Urothelium cell line (cell line): Measurements from ENCODE around the gene ERAP2.

Source experiments
- DNase-seq: peaks from one replicate; pipeline ENCODE4 v3.0.0; 2011; ENCODE audit warnings: low spot score, mixed read lengths
- FAIRE-seq: peaks from 2 replicates; lab custom pipeline; 2011; peaks lifted over from hg19 to GRCh38; lab: Jason Lieb, UNC

Gene ERAP2

DNA sequence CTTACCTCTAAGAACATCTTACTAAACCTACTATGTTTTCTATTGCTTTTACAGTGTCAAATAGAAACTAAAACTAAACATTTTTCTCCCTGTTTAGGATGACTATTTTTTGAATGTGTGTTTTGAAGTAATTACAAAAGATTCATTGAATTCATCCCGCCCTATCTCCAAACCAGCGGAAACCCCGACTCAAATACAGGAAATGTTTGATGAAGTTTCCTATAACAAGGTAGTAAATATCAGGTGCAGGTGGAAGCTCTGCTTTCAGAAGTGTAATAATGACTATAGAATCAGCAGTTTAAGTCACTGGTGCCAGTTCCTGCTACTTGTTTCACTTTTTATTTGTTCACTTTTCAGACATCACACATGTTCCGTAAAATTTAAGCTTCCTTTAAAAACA, 20.0 kb downstream of the ERAP2 start:
- no peak for FAIRE-seq
- no peak for DNase-seq

DNA sequence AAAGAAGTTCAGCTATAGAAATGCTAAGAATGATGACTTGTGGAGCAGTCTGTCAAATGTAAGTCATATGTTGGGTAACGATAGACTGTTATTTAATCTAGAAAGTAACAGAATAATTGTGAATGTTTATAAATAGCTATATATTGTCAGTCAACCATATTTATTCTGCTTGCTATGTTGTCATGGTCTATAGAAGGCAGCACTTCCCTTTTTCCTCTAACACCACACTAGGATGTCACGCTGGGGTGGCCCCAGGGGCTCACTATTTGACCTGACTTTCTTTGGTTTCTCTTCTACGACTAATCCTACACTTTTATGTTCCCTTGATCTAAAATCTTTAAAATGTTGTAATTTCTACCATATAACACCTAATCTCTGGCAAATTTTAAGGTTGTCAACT, 20.5 kb downstream of the ERAP2 start:
- DNase-seq (no peak), FAIRE-seq (no peak)

DNA sequence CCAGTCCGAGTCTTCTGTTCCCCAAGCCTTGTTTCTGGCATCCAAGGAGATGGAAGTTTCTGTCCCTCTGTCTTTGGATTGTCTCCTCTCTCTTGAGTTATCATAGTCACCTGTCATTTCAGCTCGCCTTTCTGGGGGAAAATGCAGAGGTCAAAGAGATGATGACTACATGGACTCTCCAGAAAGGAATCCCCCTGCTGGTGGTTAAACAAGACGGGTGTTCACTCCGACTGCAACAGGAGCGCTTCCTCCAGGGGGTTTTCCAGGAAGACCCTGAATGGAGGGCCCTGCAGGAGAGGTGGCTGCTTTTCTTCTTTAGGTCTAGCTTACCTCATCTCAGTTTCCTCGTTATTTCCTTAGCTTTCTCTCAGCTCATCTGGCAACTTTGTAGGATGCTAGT, 25.1 kb downstream of the ERAP2 start:
- DNase-seq (no peak), FAIRE-seq (no peak)

DNA sequence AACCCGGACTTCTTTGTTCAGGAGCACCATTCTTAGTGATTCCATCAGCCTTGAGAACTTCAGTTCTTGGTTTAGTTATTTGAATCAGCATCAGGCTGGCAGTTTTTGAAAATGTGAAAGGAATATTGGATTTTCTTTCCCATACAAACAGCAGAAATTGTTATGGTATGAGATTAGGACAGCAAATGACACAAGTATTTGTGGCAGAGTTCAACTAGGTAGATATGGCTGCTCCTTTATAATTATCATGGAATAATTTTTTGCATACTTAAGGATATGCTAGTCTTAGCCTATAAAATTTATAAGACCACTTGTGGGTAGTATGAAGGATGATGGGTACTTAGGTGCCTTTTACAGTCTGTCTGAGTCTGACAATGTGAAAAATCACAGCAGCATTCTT, 25.5 kb downstream of the ERAP2 start:
- FAIRE-seq, result no peak

DNA sequence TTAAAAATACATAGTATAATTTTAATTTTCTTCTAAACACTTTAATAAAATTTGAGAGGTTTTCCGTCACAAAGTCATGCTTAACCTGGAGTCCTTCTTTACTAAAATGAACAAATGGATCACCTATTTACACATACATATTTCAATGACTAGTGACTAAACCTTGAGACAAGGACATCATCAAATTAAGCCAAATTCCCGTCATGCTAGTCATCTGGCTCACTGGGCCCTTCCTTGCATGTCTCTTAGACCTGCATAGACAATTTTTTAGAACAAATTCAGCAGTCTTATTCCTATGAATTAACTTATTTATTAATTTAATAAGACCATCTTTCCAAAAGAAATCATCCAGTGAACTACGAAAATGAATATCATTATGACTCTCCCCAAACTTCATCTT, 26.6 kb downstream of the ERAP2 start:
- no peak for DNase-seq
- FAIRE-seq, result no peak

More for the DNA sequence above, 25.5 kb downstream of the ERAP2 start:
- no peak for DNase-seq

DNA sequence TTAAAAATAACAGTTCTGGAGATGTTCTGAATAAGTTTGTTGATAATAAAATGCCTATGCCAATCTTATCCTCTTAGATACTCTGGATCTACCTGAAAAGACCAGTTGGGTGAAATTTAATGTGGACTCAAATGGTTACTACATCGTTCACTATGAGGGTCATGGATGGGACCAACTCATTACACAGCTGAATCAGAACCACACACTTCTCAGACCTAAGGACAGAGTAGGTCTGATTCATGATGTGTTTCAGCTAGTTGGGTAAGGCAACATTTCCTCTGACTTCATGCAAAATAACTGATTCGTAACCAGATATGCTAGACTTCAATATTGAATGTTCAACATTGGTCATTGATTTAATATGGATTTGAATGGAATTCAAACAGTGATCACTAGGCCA, 27.0 kb downstream of the ERAP2 start:
- FAIRE-seq (no peak), DNase-seq (no peak)

DNA sequence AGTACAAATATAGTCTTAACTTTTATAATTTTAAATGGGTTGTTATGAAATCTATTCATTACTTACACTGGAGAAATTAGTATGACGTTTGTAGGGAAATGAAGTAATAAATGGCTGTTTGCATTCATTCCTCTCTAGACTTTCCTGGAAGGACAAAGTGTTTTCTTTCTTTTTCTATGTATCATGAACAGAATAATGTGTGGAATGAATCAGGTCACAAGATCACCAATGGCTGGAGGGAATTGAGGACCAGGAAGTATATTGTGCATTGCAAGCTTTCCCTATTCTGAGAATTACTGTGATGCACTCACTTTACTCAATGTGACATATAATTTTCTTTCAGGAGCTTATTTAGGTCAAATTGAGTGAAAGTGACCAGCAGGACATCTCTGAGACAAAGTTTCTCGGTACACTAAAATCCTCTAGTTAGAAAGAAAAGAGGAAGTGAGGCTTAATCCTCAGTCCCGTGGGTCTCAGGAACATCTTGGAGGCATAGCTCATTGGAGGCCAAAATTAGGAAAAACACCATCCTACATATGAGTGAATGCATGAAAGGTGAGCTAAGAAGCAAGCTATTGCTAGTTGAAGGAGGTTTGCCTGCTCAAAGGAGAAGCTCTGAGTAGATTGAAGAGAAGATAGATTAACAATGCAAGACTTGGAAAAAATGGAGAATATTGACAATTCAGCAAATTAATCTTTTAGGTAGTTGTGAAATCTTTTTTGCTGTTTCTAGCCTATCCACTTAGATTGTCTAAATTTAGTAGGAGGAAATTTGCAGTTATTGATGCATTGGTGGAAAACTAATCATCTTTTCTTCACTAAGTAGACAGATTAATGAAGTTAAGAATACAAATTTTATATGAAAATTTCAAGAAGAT, 28.0 kb downstream of the ERAP2 start:
- DNase-seq (no peak), FAIRE-seq (no peak)

DNA sequence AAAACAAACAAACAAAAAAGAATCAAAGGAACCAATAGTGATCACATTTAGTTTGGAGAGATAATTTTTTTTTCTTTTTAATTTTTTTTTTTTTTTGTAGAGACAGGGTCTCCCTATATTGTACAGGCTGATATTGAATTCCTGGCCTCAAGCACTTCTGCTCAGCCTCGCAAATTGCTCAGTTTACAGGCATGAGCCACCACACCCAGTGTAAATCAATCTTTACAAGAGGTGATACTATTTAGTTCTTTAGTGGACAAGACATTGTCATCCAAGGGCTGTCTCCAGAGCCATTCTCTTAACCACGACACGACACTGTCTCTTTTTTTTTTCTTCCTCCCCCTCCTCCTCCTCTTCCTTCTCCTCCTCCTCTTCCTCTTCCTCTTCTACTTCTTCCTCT, 29.6 kb downstream of the ERAP2 start:
- DNase-seq (no peak), FAIRE-seq (no peak)

DNA sequence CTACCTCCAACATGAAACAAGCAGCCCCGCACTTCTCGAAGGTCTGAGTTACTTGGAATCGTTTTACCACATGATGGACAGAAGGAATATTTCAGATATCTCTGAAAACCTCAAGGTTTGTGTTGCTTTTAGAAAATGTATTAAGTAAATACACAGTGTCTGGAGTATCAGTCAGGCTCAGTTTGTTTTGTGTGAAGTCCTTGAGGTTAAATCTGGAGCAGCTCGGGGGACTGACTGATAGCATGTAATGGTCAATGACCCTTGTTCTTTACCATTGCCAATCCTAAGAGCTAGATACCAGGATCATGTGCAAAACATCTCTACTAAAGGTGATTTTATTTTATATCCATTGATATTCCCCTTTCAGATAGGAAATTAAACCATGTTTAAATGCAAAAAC, 32.7 kb downstream of the ERAP2 start:
- FAIRE-seq, result no peak
- DNase-seq, result no peak

DNA sequence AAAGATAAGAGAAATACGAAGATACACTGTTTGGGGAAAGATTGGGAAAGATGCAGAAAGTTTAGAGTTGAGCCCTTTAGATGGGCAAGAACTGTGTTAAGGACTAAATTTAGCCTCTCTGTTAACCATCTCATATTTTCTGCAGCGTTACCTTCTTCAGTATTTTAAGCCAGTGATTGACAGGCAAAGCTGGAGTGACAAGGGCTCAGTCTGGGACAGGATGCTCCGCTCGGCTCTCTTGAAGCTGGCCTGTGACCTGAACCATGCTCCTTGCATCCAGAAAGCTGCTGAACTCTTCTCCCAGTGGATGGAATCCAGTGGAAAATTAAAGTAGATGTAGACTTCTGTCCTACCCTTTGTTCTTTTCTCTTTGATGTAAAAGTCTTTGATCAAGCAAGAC, 33.1 kb downstream of the ERAP2 start:
- DNase-seq (no peak), FAIRE-seq (no peak)

DNA sequence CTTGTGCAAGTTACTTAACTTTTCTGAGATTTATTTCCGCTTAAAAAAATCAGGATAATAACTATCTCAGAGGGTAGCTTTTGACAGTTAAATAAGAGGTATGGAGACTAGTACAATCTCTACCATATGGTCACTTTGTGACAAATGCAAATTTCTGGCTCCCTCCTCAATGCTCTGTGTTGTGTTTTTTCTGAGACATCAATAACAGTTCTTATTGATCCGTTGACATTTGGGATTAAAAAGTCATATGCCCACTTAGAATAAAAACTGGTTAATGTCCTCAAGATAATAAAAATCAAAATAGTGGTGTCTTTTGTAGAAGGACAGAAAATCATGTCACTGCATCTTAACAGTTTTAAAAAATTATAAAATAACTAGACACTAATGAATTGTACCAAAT, 34.8 kb downstream of the ERAP2 start:
- FAIRE-seq (no peak), DNase-seq (no peak)

DNA sequence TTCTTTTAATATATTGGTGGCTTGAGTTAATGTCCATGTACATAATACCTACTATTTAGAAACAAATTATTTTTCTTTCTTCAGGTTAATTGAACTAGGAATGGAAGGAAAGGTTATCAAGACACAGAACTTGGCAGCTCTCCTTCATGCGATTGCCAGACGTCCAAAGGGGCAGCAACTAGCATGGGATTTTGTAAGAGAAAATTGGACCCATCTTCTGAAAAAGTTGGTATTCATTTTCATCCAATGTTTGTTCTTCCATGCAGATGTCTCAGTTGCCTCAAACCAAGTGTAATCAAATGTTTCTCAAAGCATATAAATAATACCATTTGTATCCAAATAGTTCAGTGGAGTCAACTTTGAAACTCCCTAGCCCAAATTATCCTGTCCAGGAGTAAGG, 36.9 kb downstream of the ERAP2 start:
- no peak for FAIRE-seq
- DNase-seq, result no peak

DNA sequence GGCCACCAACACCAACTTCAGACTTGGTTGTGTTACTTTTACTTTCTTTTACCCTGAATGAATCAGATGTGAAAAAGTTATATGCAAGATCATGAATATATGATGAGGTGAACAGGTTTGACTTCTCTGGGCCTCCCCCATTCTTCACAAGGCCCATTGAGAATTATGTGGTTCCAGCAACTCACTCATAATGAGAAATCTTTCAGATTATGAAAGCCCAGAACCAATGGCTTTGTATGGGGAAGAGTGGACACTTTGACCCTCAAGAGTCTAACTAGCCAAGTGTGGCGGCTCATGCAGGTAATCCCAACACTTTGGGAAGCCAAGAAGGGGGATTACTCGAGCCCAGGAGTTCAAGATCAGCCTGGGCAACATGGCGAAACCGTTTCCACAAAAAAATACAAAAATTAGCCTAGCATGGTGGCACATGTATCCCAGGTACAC, 43.5 kb downstream of the ERAP2 start:
- FAIRE-seq, result no peak

DNA sequence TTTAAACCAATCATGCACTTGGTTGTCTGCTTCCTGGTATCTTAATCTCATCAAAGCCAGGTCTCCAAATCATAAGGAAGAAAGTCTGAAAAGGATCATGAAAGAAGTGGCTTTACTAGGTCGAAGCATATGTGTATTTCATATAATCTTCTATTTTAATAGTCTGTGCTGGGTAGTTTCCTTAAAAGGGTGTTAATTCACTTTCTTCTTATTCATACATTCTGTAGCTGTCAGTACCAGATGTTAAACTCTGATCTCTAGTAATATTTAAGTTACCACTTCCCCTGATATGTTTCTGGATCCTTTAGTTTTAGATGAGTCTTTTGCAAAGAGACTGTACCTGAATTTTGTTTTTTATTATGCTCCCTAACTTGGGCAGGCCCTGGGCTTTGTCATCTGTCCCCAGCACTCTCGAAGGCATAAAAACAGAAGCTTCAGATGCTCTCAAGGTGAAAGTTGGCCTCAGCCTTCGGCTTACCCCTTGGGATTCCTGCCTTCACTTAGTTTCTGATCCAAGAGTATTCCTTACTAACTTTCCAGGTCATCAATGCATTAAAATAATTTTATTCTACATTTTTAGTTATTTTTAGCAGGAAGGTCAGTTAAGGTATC, 44.5 kb downstream of the ERAP2 start:
- DNase-seq, result no peak
- FAIRE-seq, result no peak

More for the DNA sequence above, 43.5 kb downstream of the ERAP2 start:
- no peak for DNase-seq

DNA sequence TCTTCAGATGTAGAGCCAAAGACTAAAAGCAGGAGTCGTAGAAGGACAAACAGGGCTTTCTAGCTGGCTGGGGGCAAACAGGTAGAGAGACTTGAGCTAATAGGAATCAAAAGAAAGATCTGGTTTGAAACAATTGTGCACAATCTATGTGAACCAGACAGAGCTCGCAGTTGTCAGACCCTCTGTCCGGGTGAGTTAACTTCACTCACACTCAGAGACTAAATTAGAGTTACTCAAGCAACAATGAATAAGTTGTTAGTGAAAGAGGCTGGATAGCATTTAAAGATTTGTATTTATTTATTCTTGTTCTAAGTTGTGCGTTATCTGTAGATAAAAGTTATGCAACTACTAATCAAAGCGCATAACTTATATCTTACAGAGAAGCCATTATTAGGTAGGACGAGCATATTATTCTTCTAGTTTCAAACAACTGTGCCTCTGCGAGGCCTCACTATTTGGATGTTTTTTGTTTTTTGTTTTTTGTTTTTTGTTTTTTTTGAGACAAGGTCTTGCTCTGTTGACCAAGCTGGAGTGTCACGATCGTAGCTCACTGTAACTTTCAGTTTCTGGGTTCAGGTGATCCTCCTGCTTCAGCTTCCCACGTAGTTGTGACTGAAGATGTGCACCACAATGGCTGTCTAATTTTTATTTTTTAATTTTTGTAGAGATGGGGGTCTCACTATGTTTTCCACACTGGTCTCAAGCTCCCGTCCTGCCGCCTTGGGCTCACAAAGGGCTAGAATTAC, 46.4 kb downstream of the ERAP2 start:
- FAIRE-seq (no peak), DNase-seq (no peak)

DNA sequence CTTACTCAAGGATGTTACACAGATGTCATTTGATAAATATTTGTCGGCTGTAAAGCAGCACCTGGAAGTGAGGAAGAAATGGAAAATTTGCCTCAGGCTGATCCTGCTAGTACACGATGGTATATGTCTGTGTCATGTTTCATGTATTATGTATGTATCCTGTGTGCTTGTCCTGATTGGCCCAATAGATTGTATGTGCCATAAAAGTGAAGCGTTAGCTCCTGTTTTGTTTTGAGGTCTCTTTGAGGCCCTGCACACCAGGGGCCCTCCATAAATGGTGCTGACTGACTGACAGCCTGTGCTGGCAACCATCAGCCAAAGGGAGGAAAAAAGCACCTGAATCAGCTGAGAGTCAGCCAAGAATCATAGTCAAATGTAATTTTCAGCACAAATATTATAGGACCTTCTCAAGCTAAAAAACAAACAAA, 47.7 kb downstream of the ERAP2 start:
- DNase-seq (no peak), FAIRE-seq (no peak)

DNA sequence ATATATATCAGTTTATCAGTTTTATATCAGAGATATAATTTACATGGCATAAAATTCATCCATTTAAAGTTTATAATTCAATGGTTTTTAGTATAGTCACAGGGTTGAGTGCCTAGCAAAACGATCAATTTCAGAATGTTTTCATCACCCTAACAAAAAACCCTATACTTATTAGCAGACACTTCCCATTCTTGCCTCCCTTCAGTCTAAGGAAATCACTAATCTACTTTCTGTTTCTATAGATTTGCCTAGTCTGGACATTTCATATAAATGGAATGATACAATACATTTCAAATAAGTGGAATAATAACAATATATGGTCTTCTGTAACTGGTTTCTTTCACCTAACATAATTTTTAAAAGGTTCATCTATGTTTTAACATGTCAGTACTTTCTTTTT, 50.0 kb downstream of the ERAP2 start:
- no peak for FAIRE-seq
- DNase-seq, result no peak

DNA sequence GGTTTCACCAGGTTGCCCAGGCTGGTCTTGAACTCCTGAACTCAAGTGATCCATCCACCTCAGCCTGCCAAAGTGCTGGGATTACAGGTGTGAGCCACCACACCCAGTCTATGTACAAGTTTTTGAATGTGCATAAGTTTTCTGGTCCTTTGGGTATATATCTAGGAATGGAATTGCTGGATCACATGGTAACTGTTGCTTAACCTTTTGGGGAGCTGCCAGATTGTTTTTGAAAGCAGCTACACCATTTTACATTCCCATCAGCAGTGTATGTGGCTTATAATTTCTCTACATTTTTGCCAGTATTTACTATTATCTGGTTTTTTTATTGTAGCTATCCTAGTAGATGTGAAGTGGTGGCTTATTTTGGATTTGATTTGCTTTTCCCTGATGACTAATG, 50.7 kb downstream of the ERAP2 start:
- no peak for FAIRE-seq
- DNase-seq, result no peak

DNA sequence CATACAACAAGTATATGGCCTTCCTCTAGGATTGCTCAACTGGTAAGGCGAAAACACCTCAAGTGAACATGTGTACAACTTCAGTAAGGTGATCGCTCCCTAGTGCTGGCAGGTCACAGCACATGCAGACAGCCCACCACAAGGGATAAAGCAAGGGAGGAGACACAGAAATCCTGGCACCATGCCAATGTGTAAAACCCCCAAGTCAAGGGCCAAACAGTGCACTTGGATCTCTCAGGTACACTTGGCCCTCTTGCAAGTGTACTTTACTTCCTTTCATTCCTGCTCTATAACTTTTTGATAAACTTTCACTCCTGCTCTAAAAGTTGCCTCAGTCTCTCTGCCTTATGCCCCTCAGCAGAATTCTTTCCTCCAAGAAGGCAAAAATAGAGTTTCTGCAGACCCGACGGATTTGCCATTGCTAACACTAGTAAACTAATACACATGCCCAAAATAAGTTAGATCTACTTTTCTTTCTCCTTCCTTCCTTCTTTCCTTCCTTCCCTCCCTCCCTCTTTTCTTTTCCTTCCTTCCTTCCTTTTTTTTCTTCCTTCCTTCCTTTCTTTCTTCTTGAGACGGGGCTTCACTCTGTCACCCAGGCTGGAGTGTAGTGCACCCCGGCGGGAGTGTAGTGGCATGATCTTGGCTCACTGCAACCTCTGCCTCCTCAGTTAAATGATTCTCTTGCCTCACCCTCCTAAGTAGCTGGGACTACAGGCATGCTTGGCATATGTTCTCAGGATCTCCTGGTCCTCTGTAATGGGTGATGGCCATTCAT, 52.8 kb downstream of the ERAP2 start:
- no peak for FAIRE-seq
- no peak for DNase-seq

DNA sequence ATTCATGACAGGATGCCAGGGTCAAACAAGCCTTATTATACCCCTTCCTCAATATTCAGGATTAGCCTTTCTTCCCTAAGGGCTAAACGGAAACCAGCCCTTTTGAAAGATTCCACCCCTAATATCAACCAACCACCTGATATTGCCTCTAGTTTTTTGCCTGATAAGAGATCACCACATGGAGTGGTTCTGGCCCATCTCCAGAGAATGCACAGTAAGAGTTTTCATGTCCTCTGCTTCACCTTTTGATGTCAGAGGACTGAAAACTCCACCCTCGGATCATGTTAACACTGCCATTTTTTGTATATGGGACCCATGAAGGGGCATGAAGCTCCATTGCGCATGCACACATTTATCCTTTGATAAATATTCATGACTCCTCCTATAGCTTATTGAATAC, 53.8 kb downstream of the ERAP2 start:
- FAIRE-seq, result no peak
- DNase-seq, result no peak

DNA sequence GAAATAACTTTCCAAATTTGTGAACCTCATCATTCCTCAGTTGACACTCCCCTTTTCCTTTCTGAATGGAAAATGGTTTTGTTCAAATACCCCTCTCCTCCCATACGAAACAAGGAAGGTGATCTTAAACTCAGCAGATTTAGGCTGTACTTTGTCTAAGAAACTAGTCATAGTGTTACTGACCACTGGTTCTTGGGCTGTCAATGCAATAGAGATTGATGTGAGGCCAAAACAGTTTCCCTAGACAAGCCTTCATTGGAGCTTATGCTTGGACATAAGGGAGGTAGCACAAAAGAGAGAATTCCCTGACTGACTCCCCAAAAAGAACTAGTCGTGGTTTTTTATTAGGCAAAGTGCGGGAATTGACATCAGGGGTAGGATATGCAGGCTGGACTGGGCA, 54.3 kb downstream of the ERAP2 start:
- no peak for DNase-seq
- FAIRE-seq, result no peak
